Osteoblast (primary cell): ENCODE data around the gene BCAS3. TPM values are rescaled to one million over a fixed set of nuclear protein-coding genes. Genes with fewer than 3 reads are reported as not detected.

Source experiments
- DNase-seq: peaks from one replicate; pipeline ENCODE4 v3.0.0; 2011; ENCODE audit warnings: low spot score, mixed read lengths; ENCODE audit not compliant: insufficient read length; ENCODE audit errors: missing footprints
- H2AFZ ChIP-seq: 2 replicates; pipeline ENCODE4 v1.6.0; 2011; ENCODE audit warnings: mild to moderate bottlenecking, low read length
- H3K27ac ChIP-seq: 2 replicates; pipeline ENCODE4 v1.5.1; 2011; ENCODE audit warnings: mild to moderate bottlenecking, low read depth, low read length, moderate library complexity
- H3K27me3 ChIP-seq: 2 replicates; pipeline ENCODE4 v1.6.0; 2012; ENCODE audit warnings: mild to moderate bottlenecking, control low read depth, inconsistent platforms, low read length, moderate library complexity; ENCODE audit not compliant: insufficient read depth
- H3K36me3 ChIP-seq: 2 replicates; pipeline ENCODE4 v1.5.1; 2011; ENCODE audit warnings: mild to moderate bottlenecking, low read length, control low read depth, moderate library complexity; ENCODE audit not compliant: insufficient read depth
- H3K4me1 ChIP-seq: 2 replicates; pipeline ENCODE4 v1.5.1; 2011; ENCODE audit warnings: mild to moderate bottlenecking, low read length, control low read depth, moderate library complexity; ENCODE audit not compliant: insufficient read depth
- H3K4me2 ChIP-seq: 2 replicates; pipeline ENCODE4 v1.6.0; 2011; ENCODE audit warnings: mild to moderate bottlenecking, low read length; ENCODE audit not compliant: insufficient read depth
- H3K4me3 ChIP-seq: fragments of 200-600 bp; sonication (generic); 3 replicates; pipeline ENCODE4 v1.5.1; 2012; ENCODE audit warnings: mild to moderate bottlenecking, low read length, inconsistent platforms; ENCODE audit not compliant: insufficient read depth
- H3K79me2 ChIP-seq: 2 replicates; pipeline ENCODE4 v1.6.0; 2012; ENCODE audit warnings: mild to moderate bottlenecking, low read length, control low read depth, inconsistent platforms; ENCODE audit not compliant: insufficient read depth
- H3K9me3 ChIP-seq: 2 replicates; pipeline ENCODE4 v1.5.1; 2011; ENCODE audit warnings: low read depth, low read length, control low read depth
- H4K20me1 ChIP-seq: 2 replicates; pipeline ENCODE4 v1.6.0; 2012; ENCODE audit warnings: mild to moderate bottlenecking, low read length, control low read depth; ENCODE audit not compliant: insufficient read depth
- CTCF ChIP-seq: IDR thresholded peaks from 2 replicates; pipeline ENCODE4 v1.5.1; 2011; ENCODE audit warnings: mild to moderate bottlenecking, low read depth, low read length, moderate library complexity; ENCODE audit errors: extremely low read depth
- total RNA-seq: library from RNA; depleted of rRNA; stranded (reverse); fragments of >200 nt; gene quantifications from 2 replicates; pipeline ENCODE4 v1.2.3, GENCODE V29; 2012

BCAS3 gene
- total RNA-seq, 1 donor, result 31.5 TPM

- Histone ChIP-seq H3K4me2 (no peak overlapping the region), H3K9me3 (no peaks in the 10 kb centered on the region)
- DNase-seq, result no peak
Observed at GRCh38 chr17:60832631-60833030, 155.0 kb downstream of the BCAS3 start.

GRCh38 chr17:60840456-60840855 lies 162.8 kb downstream of the BCAS3 start:
- Histone ChIP-seq H3K4me3 (no peak overlapping the region), H3K27ac (no peak overlapping the region), H3K27me3 (no peaks in the 10 kb centered on the region), H3K9me3 (no peaks in the 10 kb centered on the region), H3K4me2 (no peak overlapping the region), H3K36me3 (no peaks in the 10 kb centered on the region), H3K4me1 (no peaks in the 10 kb centered on the region), H4K20me1 (no peaks in the 10 kb centered on the region), H3K79me2 (no peaks in the 10 kb centered on the region), H2AFZ (no peak overlapping the region)
- DNase-seq, result no peak
- TF ChIP-seq CTCF, result no peak

More at GRCh38 chr17:60832631-60833030, 155.0 kb downstream of the BCAS3 start:
- Histone ChIP-seq H3K79me2 (no peaks in the 10 kb centered on the region), H3K4me3 (no peak overlapping the region), H4K20me1 (no peaks in the 10 kb centered on the region), H3K27ac (no peak overlapping the region), H3K27me3 (no peaks in the 10 kb centered on the region), H3K36me3 (no peaks in the 10 kb centered on the region), H3K4me1 (no peaks in the 10 kb centered on the region), H2AFZ (no peak overlapping the region)
- TF ChIP-seq CTCF, result no peak

GRCh38 chr17:60845012-60845411 lies 167.4 kb downstream of the BCAS3 start:
- DNase-seq, result no peak
- Histone ChIP-seq H3K27ac (no peak overlapping the region), H3K4me2 (no peak overlapping the region), H3K36me3 (no peaks in the 10 kb centered on the region), H4K20me1 (no peaks in the 10 kb centered on the region), H3K27me3 (no peaks in the 10 kb centered on the region), H3K79me2 (no peaks in the 10 kb centered on the region), H2AFZ (no peak overlapping the region), H3K4me1 (no peaks in the 10 kb centered on the region), H3K4me3 (no peak overlapping the region), H3K9me3 (no peaks in the 10 kb centered on the region)
- TF ChIP-seq CTCF, result no peak

DNA sequence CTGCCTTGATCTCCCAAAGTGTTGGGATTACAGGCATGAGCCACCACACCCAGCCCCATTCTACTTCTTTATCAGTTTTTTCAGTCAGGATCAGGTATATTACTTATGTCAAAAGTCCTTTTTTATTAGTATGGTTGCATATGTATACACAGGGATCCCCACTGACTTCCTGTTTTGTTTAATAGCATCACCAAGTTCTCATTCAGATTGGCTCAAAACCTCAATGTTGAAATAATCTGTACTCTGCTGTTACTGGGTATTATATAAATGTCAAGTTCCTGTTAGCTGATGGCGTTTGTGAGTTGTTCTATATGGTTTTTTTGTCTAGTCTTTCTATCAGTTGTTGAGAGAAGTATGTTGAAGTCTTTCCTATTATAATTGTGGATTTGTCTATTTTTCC lies 168.5 kb downstream of the BCAS3 start:
- Histone ChIP-seq H3K36me3 (no peaks in the 10 kb centered on the region), H4K20me1 (no peaks in the 10 kb centered on the region), H2AFZ (no peak overlapping the region), H3K79me2 (no peaks in the 10 kb centered on the region), H3K4me1 (no peaks in the 10 kb centered on the region), H3K4me2 (no peak overlapping the region), H3K4me3 (no peak overlapping the region), H3K9me3 (no peaks in the 10 kb centered on the region), H3K27me3 (no peaks in the 10 kb centered on the region), H3K27ac (no peak overlapping the region)
- TF ChIP-seq CTCF, result no peak
- DNase-seq, result no peak
